Measurements from ENCODE around the gene CFAP210. TPM values are rescaled to one million over a fixed set of nuclear protein-coding genes. Genes with fewer than 3 reads are reported as not detected.

The CFAP210 gene
- total and polyA plus RNA-seq, 2 experiments from 2014 or later, result 0.30 TPM; not detected in 1

- Histone ChIP-seq H3K27ac (no peak overlapping the region), H3K9me3 (ENCODE audit: low read depth) (no peaks in the 10 kb centered on the region)
- WGBS (ENCODE audit: low lambda C conversion rate, missing lambda C conversion rate), result 80% methylated on average over 4 of the region's 4 CpGs
Measured at GRCh38 chr2:169717691-169718063, 23.5 kb upstream of the CFAP210 start.

GRCh38 chr2:169716938-169717690, 22.9 kb upstream of the CFAP210 start:
- Histone ChIP-seq H3K79me2 (no peaks in the 10 kb centered on the region), H4K20me1 (ENCODE audit: insufficient read depth, poor library complexity, severe bottlenecking) (no peaks in the 10 kb centered on the region), H3K27me3 (no peaks in the 10 kb centered on the region), H2AFZ (no peak overlapping the region), H3K4me3 (no peak overlapping the region), H3K27ac (peak overlapping the region; percentile 45), H3K9me3 (ENCODE audit: low read depth) (no peaks in the 10 kb centered on the region), H3K9me2 (replicated peaks; ENCODE audit: insufficient read depth) (no peaks in the 10 kb centered on the region), H3K36me3 (replicated peaks; ENCODE audit: insufficient read depth, low read depth) (no peaks in the 10 kb centered on the region), H3K4me2 (peak overlapping the region; percentile 74), H3K4me1 (ENCODE audit: insufficient read depth) (peaks cover 28% of the 10 kb centered on the region)
- DNase-seq (ENCODE audit: low spot score), result peak; percentile 61
- no peak for TF ChIP-seq CTCF (IDR thresholded peaks at IDR 0.05; ENCODE audit: poor library complexity)
- TF ChIP-seq EZH2phosphoT487 (IDR thresholded peaks at IDR 0.05; ENCODE audit: low read depth, severe bottlenecking, unreplicated experiment), result no peak
- no peak for TF ChIP-seq EZH2 (IDR thresholded peaks at IDR 0.05; ENCODE audit: borderline replicate concordance)
- WGBS (ENCODE audit: low lambda C conversion rate, missing lambda C conversion rate), result 67% methylated on average over 12 of the region's 12 CpGs

More at GRCh38 chr2:169717691-169718063, 23.5 kb upstream of the CFAP210 start:
- H3K4me2 ChIP-seq, result no peak overlapping the region
- H4K20me1 ChIP-seq (ENCODE audit: insufficient read depth, poor library complexity, severe bottlenecking), result no peaks in the 10 kb centered on the region
- DNase-seq (ENCODE audit: low spot score), result no peak
- no peak overlapping the region for H3K4me3 ChIP-seq
- H3K79me2 ChIP-seq, result no peaks in the 10 kb centered on the region
- TF ChIP-seq CTCF (IDR thresholded peaks at IDR 0.05; ENCODE audit: poor library complexity), result no peak
- TF ChIP-seq EZH2 (IDR thresholded peaks at IDR 0.05; ENCODE audit: borderline replicate concordance), result no peak
- TF ChIP-seq EZH2phosphoT487 (IDR thresholded peaks at IDR 0.05; ENCODE audit: low read depth, severe bottlenecking, unreplicated experiment), result no peak
- H3K27me3 ChIP-seq, result no peaks in the 10 kb centered on the region
- peaks cover 25% of the 10 kb centered on the region for H3K4me1 ChIP-seq (ENCODE audit: insufficient read depth)
- no peaks in the 10 kb centered on the region for H3K36me3 ChIP-seq (replicated peaks; ENCODE audit: insufficient read depth, low read depth)
- no peak overlapping the region for H2AFZ ChIP-seq
- H3K9me2 ChIP-seq (replicated peaks; ENCODE audit: insufficient read depth), result no peaks in the 10 kb centered on the region

GRCh38 chr2:169716238-169716886, 22.2 kb upstream of the CFAP210 start:
- H4K20me1 ChIP-seq (ENCODE audit: insufficient read depth, poor library complexity, severe bottlenecking), result no peaks in the 10 kb centered on the region
- no peak overlapping the region for H2AFZ ChIP-seq
- peaks cover 29% of the 10 kb centered on the region for H3K4me1 ChIP-seq (ENCODE audit: insufficient read depth)
- H3K4me2 ChIP-seq, result peak overlapping the region; percentile 74
- WGBS (ENCODE audit: low lambda C conversion rate, missing lambda C conversion rate), result 41% methylated on average over 10 of the region's 12 CpGs
- peak; percentile 35 for DNase-seq (ENCODE audit: low spot score)
- H3K4me3 ChIP-seq, result no peak overlapping the region
- TF ChIP-seq EZH2 (IDR thresholded peaks at IDR 0.05; ENCODE audit: borderline replicate concordance) (no peak), CTCF (IDR thresholded peaks at IDR 0.05; ENCODE audit: poor library complexity) (no peak), EZH2phosphoT487 (IDR thresholded peaks at IDR 0.05; ENCODE audit: low read depth, severe bottlenecking, unreplicated experiment) (no peak)
- H3K36me3 ChIP-seq (replicated peaks; ENCODE audit: insufficient read depth, low read depth), result no peaks in the 10 kb centered on the region
- H3K27ac ChIP-seq, result peak overlapping the region; percentile 8
- H3K9me2 ChIP-seq (replicated peaks; ENCODE audit: insufficient read depth), result no peaks in the 10 kb centered on the region
- no peaks in the 10 kb centered on the region for H3K9me3 ChIP-seq (ENCODE audit: low read depth)
- no peaks in the 10 kb centered on the region for H3K27me3 ChIP-seq
- no peaks in the 10 kb centered on the region for H3K79me2 ChIP-seq
